Measurements from ENCODE around the gene CHRNB1.

CHRNB1 gene

GRCh38 chr17:7425756-7426155 lies 19.1 kb upstream of the CHRNB1 start:
- H3K27ac ChIP-seq = no peak overlapping the region
- TF ChIP-seq CTCF (conservative IDR thresholded peaks at IDR 0.05) = no peak

- TF ChIP-seq CTCF (conservative IDR thresholded peaks at IDR 0.05) = no peak
- H3K27ac ChIP-seq = no peak overlapping the region
Observed at GRCh38 chr17:7426203-7426863, 18.5 kb upstream of the CHRNB1 start.

- no peak for TF ChIP-seq CTCF (conservative IDR thresholded peaks at IDR 0.05)
Observed at GRCh38 chr17:7426896-7427489, 17.9 kb upstream of the CHRNB1 start.

GRCh38 chr17:7427549-7427948 lies 17.3 kb upstream of the CHRNB1 start:
- no peak overlapping the region for H3K27ac ChIP-seq
- TF ChIP-seq CTCF (conservative IDR thresholded peaks at IDR 0.05) = no peak

More at GRCh38 chr17:7426896-7427489, 17.9 kb upstream of the CHRNB1 start:
- no peak overlapping the region for H3K27ac ChIP-seq

- TF ChIP-seq CTCF (conservative IDR thresholded peaks at IDR 0.05) = no peak
Observed at GRCh38 chr17:7428557-7428956, 16.3 kb upstream of the CHRNB1 start, which contains the start of gene SPEM3. Gene SPEM3 (plus strand): TSS chr17:7428857. CDS start chr17:7428903, 46 bp downstream.

GRCh38 chr17:7429722-7430121 lies 15.1 kb upstream of the CHRNB1 start:
- no peak overlapping the region for H3K27ac ChIP-seq
- no peak for TF ChIP-seq CTCF (conservative IDR thresholded peaks at IDR 0.05)

More at GRCh38 chr17:7428557-7428956, 16.3 kb upstream of the CHRNB1 start, which contains the start of gene SPEM3:
- H3K27ac ChIP-seq = no peak within 1 kb of the TSS

- TF ChIP-seq CTCF (conservative IDR thresholded peaks at IDR 0.05) = no peak
Observed at GRCh38 chr17:7431231-7431630, 13.6 kb upstream of the CHRNB1 start.

More at GRCh38 chr17:7431231-7431630, 13.6 kb upstream of the CHRNB1 start:
- H3K27ac ChIP-seq = no peak overlapping the region
